GM19372 (cell line): ENCODE measurements around the gene CALML3.

Experiments
- ATAC-seq: cut with Tn5 transposase; IDR thresholded peaks from one replicate; pipeline ENCODE4 v1.9.1; 2021; ENCODE audit warnings: mild to moderate bottlenecking, low read depth, moderate library complexity; ENCODE audit not compliant: unreplicated experiment

CALML3 gene

GRCh38 chr10:5536486-5537081 lies 11.8 kb downstream of the CALML3 start:
- no peak for ATAC-seq

GRCh38 chr10:5537684-5538083 lies 12.9 kb downstream of the CALML3 start:
- no peak for ATAC-seq

GRCh38 chr10:5538446-5538845 lies 13.7 kb downstream of the CALML3 start:
- no peak for ATAC-seq

GRCh38 chr10:5538892-5539651 lies 14.3 kb downstream of the CALML3 start:
- ATAC-seq = no peak

GRCh38 chr10:5540080-5540479 lies 15.3 kb downstream of the CALML3 start:
- ATAC-seq = no peak

DNA sequence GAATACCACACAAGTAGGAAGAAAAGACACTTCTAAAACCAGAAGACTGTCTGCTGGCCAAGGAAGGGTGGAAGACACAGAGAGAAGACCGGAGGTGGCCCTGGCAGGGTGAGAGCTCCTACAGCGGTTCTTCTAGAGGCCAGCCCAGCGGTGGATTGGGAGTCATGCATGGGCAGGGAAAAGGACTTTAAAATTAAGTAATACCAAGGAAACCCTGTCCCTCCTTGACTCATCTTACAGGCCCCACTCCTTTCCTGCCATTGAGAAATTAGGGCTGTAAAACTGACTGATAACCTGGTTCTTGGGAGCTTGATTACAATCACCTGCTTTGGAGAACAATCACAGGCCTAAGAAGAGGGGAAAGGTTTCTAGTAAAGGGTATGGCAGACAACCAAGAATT lies 16.1 kb downstream of the CALML3 start:
- no peak for ATAC-seq

DNA sequence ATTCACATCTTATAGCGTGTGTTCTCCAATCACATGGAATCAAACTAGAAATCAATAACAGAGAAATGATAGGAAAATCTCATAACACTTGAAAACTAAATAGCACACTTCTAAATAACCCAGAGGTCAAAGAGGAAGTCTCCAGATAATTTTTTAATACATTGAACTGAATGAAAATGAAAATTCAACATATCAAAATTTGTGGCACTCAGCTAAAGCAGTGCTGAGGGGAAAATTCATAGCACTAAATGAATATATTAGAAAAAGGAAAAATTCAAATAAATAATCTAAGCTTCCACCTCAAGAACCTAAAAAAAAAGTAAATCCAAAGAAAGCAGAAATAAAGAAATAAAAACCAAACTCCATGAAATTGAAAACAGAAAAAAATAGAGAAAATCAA lies 17.3 kb downstream of the CALML3 start:
- ATAC-seq = no peak

- ATAC-seq = no peak
Measured at GRCh38 chr10:5543623-5544022, 18.9 kb downstream of the CALML3 start.

GRCh38 chr10:5544216-5544805 lies 19.6 kb downstream of the CALML3 start:
- no peak for ATAC-seq

GRCh38 chr10:5545011-5545410 lies 20.2 kb downstream of the CALML3 start:
- no peak for ATAC-seq

- ATAC-seq = no peak
Measured at GRCh38 chr10:5545426-5545777, 20.6 kb downstream of the CALML3 start.

DNA sequence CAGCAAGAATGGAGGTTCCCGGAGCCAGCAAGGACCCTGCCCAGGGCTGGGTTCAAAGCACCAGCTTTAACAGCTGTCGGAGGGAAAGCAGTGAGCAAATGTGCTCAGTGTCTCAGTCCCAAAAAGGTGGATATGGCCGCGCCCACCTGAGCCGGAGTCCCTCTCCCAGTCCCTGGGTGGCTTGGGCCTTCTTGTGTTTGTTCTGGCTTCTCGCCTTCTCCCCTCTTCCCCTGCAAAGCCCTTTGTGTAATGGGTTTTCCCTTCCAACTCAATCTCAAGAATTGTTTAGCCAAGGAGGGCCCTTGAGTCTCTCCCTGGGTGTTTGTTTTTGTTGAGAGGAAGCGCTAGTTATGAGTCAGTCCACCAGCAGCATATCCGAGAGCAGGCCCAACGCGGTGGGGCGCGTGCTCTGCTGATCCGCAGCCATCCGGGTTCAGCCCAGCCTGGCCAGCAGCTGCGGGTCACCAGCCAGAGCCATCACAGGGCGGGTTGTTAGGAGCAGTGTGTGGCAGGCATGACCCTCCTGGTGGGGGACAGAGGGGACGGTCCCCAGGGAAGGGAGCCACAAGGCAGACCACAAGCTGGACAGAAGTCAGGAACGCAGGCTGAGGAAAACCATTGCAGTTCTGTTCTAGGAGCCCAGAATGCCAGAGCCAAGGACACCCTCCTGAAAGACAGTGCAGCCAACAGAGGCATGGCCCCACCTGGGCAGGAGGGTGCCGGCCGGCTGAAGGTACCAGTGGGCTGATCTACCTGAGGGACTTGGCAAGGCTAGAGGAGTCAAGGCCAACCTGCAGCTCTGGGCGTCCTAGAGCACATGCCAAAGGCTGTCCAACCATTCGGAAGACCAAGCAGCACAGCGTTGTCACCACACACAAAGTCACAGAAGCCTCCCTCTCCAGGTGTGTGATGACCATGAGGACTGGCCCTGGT lies 21.3 kb downstream of the CALML3 start:
- no peak for ATAC-seq

DNA sequence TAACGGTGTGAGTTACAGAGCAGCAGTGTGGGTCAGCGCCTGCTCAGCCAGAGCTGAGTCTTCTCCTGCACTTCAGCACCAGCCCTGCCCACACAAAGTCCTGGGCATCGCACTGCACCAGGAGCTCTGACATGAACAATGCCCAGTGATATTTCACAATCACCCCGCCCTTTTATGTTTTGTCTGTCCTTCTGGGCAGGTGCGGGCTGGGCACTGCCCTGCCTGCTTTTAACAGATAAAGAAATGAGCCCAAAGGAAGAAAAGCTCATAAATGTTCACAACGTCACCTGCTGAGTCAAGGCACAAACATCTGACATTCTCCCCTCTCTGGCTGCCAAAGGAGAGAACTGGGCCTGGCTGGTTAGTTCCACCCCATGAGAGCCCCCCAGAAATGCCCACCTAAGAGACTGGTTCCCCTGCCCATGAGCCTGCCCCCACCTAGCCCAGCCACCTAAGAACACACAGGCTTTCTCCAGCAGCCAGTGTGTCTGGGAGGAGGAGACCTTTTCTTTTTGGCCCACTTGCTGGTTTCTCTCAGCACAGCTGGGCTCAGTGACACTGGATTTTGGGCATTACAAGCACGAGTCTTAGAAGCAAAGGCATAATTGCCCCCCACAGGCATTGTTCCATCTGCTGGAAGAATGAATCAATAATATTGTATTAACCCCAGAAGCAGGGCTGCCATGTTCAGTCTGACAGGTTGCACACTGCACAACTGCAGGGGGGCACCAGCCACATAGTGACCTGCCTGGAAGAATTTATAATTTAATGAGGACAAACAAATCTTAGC lies 22.3 kb downstream of the CALML3 start:
- ATAC-seq = no peak

DNA sequence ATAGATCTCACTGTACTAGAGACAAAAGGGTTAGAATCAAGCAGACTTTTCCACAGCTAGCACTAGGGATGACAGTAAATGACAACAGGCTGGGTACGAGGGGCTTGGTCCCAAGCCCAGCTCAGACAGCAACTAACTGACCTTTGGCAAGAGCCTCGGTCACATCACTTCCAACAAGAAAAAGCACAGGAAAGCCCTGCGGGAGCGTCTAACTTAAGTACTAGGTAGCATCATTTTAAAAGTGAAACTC lies 22.8 kb downstream of the CALML3 start:
- ATAC-seq = no peak

GRCh38 chr10:5547931-5548660 lies 23.3 kb downstream of the CALML3 start:
- no peak for ATAC-seq

DNA sequence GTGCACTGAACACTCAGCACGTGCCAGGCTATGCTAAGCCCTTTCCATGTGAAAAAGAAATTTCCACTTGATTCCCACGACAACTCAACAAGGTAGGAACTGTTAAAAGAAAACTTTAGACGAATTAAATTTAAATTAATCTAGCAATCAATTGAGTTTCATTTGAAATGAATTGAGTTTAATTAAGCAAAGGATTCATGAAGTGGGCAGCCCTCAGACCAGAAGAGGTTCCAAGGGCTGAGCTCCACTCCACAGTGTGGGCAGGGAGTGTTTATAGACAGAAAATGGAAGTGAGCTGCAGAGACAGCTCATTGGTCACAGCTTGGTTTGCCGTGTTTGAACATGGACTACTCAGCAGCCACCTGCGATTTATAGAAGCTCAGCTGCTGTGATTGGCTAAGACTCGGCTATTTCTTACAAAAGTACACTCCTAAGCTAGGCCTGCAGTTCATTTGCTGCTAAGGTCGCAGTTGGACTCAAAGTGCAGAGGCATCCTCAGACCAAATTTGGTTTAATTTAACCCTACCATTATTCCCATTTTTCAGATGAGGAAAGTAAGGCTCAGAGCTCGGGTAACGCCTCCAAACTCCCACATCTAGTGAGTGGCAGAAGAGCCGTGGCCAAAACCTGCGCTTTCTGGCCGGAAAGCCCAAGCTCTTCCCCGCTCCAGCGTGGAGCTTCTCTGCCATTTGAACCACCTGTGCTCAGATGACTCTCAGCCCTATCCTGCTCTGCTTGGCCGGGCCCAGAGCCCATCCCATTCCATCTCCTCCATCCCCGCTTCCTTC lies 24.9 kb downstream of the CALML3 start:
- ATAC-seq = no peak

DNA sequence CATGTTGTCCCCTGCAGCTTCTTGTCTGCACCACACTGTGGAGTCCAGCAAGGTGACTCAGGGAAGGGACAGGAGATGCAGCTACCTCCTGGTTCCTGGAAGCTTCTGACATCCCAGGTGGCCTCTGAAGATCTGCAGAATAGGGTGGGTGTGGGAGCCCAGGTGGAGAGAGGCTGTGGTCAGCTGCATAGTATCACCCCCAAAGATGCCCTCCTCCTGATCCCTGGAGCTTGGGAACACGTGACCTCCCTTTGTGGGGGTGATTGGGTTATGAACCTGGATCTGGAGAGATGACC lies 25.4 kb downstream of the CALML3 start:
- ATAC-seq = no peak

GRCh38 chr10:5550621-5551530 lies 26.1 kb downstream of the CALML3 start:
- no peak for ATAC-seq
